SU-DHL-6 (cell line): ENCODE measurements around the gene PTK6.

Source experiments
- H2AFZ ChIP-seq: fragments of 200-600 bp; sonication (generic); 2 replicates; pipeline ENCODE4 v1.6.1; 2014; ENCODE audit warnings: low read depth, mild to moderate bottlenecking, moderate library complexity, mixed read lengths, antibody characterized with exemption, low read length; ENCODE audit not compliant: severe bottlenecking
- H3F3A ChIP-seq: fragments of 200-600 bp; shearing (Covaris generic); 2 replicates; pipeline ENCODE4 v1.6.0; 2016; ENCODE audit warnings: antibody characterized with exemption, mild to moderate bottlenecking; ENCODE audit not compliant: insufficient read depth
- H3K27ac ChIP-seq: fragments of 200-600 bp; sonication (generic); 2 replicates; pipeline ENCODE4 v1.5.1; 2016; ENCODE audit warnings: low read depth, mild to moderate bottlenecking, low read length, moderate library complexity, mixed read lengths
- H3K27me3 ChIP-seq: fragments of 200-600 bp; sonication (generic), shearing (Covaris generic); 2 replicates; pipeline ENCODE4 v1.6.0; 2014; ENCODE audit warnings: mild to moderate bottlenecking, low read length
- H3K36me3 ChIP-seq: fragments of 200-600 bp; sonication (generic); 2 replicates; pipeline ENCODE4 v1.6.1; 2014; ENCODE audit warnings: mild to moderate bottlenecking, low read length, mixed read lengths
- H3K4me2 ChIP-seq: fragments of 300-600, 200-600 bp; shearing (Covaris generic), sonication (generic); 2 replicates; pipeline ENCODE4 v1.6.0; 2014; ENCODE audit warnings: low read length, low read depth, mild to moderate bottlenecking; ENCODE audit not compliant: poor library complexity, severe bottlenecking
- H3K4me3 ChIP-seq: fragments of 200-600 bp; sonication (generic); 2 replicates; pipeline ENCODE4 v1.5.1; 2014; ENCODE audit warnings: antibody characterized with exemption, low read length, mild to moderate bottlenecking, mixed read lengths; ENCODE audit not compliant: insufficient read depth, poor library complexity, severe bottlenecking
- H3K79me2 ChIP-seq: fragments of 200-600 bp; sonication (generic); 2 replicates; pipeline ENCODE4 v1.6.1; 2014; ENCODE audit warnings: mild to moderate bottlenecking, low read length, moderate library complexity; ENCODE audit not compliant: insufficient read depth
- H3K9ac ChIP-seq: fragments of 200-600 bp; sonication (generic); 2 replicates; pipeline ENCODE4 v1.7.0; 2014; ENCODE audit warnings: mild to moderate bottlenecking, low read length
- H3K9me2 ChIP-seq: fragments of 200-600 bp; sonication (generic); replicated peaks from 2 replicates; pipeline ENCODE4 v1.6.1; 2014; ENCODE audit warnings: low read length; ENCODE audit not compliant: insufficient read depth
- H3K9me3 ChIP-seq: fragments of 200-600 bp; sonication (generic); 2 replicates; pipeline ENCODE4 v1.6.1; 2014; ENCODE audit warnings: low read length, mixed read lengths; ENCODE audit not compliant: insufficient read depth
- H4K20me1 ChIP-seq: fragments of 200-600 bp; sonication (generic); 2 replicates; pipeline ENCODE4 v1.6.1; 2014; ENCODE audit warnings: low read depth, mild to moderate bottlenecking, antibody characterized with exemption, low read length, moderate library complexity, mixed read lengths
- CTCF ChIP-seq: fragments of 200-600 bp; sonication (generic); IDR thresholded peaks from one replicate; pipeline ENCODE4 v1.5.1; 2017; ENCODE audit warnings: antibody characterized with exemption, mild to moderate bottlenecking, low read length, moderate library complexity; ENCODE audit not compliant: insufficient read depth, poor library complexity, severe bottlenecking
- EZH2phosphoT487 ChIP-seq: fragments of 200-600 bp; sonication (generic), shearing (Covaris generic); conservative IDR thresholded peaks from 2 replicates; pipeline ENCODE4 v1.6.1; 2018; ENCODE audit warnings: mild to moderate bottlenecking, antibody characterized with exemption, low read length, moderate library complexity, mixed read lengths

PTK6 gene

GRCh38 chr20:63582382-63583063 lies 45.3 kb upstream of the PTK6 start:
- TF ChIP-seq EZH2phosphoT487 (no peak), CTCF (no peak)
- no peaks in the 10 kb centered on the region for H4K20me1 ChIP-seq
- no peak overlapping the region for H3K9ac ChIP-seq
- no peaks in the 10 kb centered on the region for H3K9me3 ChIP-seq
- H3K9me2 ChIP-seq: no peaks in the 10 kb centered on the region
- H3K79me2 ChIP-seq: no peaks in the 10 kb centered on the region
- H3K27ac ChIP-seq: no peak overlapping the region
- no peak overlapping the region for H2AFZ ChIP-seq
- H3K36me3 ChIP-seq: no peaks in the 10 kb centered on the region
- H3K4me2 ChIP-seq: no peak overlapping the region
- H3K4me3 ChIP-seq: no peak overlapping the region
- no peaks in the 10 kb centered on the region for H3K27me3 ChIP-seq
- H3F3A ChIP-seq: no peaks in the 10 kb centered on the region

GRCh38 chr20:63580796-63581461 lies 43.8 kb upstream of the PTK6 start:
- H3K9ac ChIP-seq: no peak overlapping the region
- no peak overlapping the region for H2AFZ ChIP-seq
- H3K79me2 ChIP-seq: no peaks in the 10 kb centered on the region
- H4K20me1 ChIP-seq: no peaks in the 10 kb centered on the region
- H3F3A ChIP-seq: no peaks in the 10 kb centered on the region
- no peak overlapping the region for H3K4me3 ChIP-seq
- TF ChIP-seq CTCF (peak; percentile 22), EZH2phosphoT487 (no peak)
- H3K27ac ChIP-seq: no peak overlapping the region
- H3K27me3 ChIP-seq: no peaks in the 10 kb centered on the region
- H3K9me2 ChIP-seq: no peaks in the 10 kb centered on the region
- no peak overlapping the region for H3K4me2 ChIP-seq
- H3K36me3 ChIP-seq: no peaks in the 10 kb centered on the region
- H3K9me3 ChIP-seq: no peaks in the 10 kb centered on the region

GRCh38 chr20:63579017-63579694 lies 42.0 kb upstream of the PTK6 start:
- Histone ChIP-seq H3K79me2 (no peaks in the 10 kb centered on the region), H3K9me2 (no peaks in the 10 kb centered on the region), H3K27ac (no peak overlapping the region), H4K20me1 (no peaks in the 10 kb centered on the region), H3K27me3 (no peaks in the 10 kb centered on the region), H3K9ac (no peak overlapping the region), H2AFZ (no peak overlapping the region), H3K4me3 (no peak overlapping the region), H3K9me3 (no peaks in the 10 kb centered on the region), H3K4me2 (no peak overlapping the region), H3K36me3 (no peaks in the 10 kb centered on the region), H3F3A (no peaks in the 10 kb centered on the region)
- no peak for TF ChIP-seq CTCF
- no peak for TF ChIP-seq EZH2phosphoT487
